Gastroesophageal sphincter (tissue), 4 donors: ENCODE measurements around the gene EMID1. TPM values are rescaled to one million over a fixed set of nuclear protein-coding genes. Genes with fewer than 3 reads are reported as not detected.
"Not testable (repeated sequence)": the region's sequence is repeated elsewhere in the genome, so short reads cannot be mapped to it uniquely, and the experiment has no call there.

ENCODE experiments used
- ATAC-seq: fragments of 150-250 bp; one replicate; pipeline ENCODE4 v1.9.1; 2016; ENCODE audit warnings: mild to moderate bottlenecking, moderate library complexity
- H3K27ac ChIP-seq, 4 donors: fragments of 200-600 bp; sonication (generic) in 3 of 4; 1 replicate in 3 of 4; 2 replicates in 1 of 4; pipeline ENCODE4 v1.5.1; 2016 to 2019
- H3K27me3 ChIP-seq: fragments of 200-600 bp; sonication (generic); one replicate; pipeline ENCODE4 v1.5.1; 2019
- H3K36me3 ChIP-seq, 2 donors: fragments of 200-600 bp; sonication (generic); one replicate each; pipeline ENCODE4 v1.5.1; 2019; ENCODE audit warnings: control low read depth in 1 of 2
- H3K4me1 ChIP-seq, 3 donors: fragments of 200-600 bp; sonication (generic); 1 replicate in 2 of 3; 2 replicates in 1 of 3; pipeline ENCODE4 v1.5.1; 2016 to 2019; ENCODE audit warnings: control low read depth in 2 of 3
- H3K4me3 ChIP-seq, 2 donors: fragments of 200-600 bp; sonication (generic); one replicate each; pipeline ENCODE4 v1.5.1; 2019; ENCODE audit warnings: mild to moderate bottlenecking in 1 of 2, moderate library complexity in 1 of 2
- H3K9me3 ChIP-seq, 3 donors: fragments of 200-600 bp; sonication (generic); one replicate each; pipeline ENCODE4 v1.5.1; 2017 to 2019; ENCODE audit warnings: control low read depth in 2 of 3
- EP300 ChIP-seq: sonication (generic); formaldehyde crosslinking; IDR thresholded peaks from one replicate; pipeline ENCODE4 v1.6.1; 2017; ENCODE audit warnings: antibody characterized with exemption, mild to moderate bottlenecking
- POLR2A ChIP-seq, 2 donors: fragments of 450-650 bp; IDR thresholded peaks; one replicate each; pipeline ENCODE4 v1.6.1; 2017; ENCODE audit warnings: antibody characterized with exemption in 2 of 2, mild to moderate bottlenecking in 2 of 2, moderate library complexity in 1 of 2
- POLR2AphosphoS5 ChIP-seq: sonication (generic); formaldehyde crosslinking; IDR thresholded peaks from one replicate; pipeline ENCODE4 v1.6.1; 2017; ENCODE audit warnings: antibody characterized with exemption
- WGBS, 2 donors: methylation state at CpG; one replicate each; pipeline ENCODE4 v1.1.5; 2018; ENCODE audit warnings: low coverage in 1 of 2; 5-methylcytosine and 5-hydroxymethylcytosine counted together
- total RNA-seq, 4 donors: library from RNA; depleted of rRNA; stranded (reverse); fragments of >200 nt; gene quantifications; one replicate each; pipeline ENCODE4 v1.1.0, GENCODE V29; 2016
- TF ChIP-seq, protein P1 (sequence below), 4 experiments: fragments of 200-600 bp in 2 of 4; fragments of 450-650 bp in 2 of 4; sonication (generic) in 1 of 4; IDR thresholded peaks; one replicate each; pipeline ENCODE4 v1.5.1; 2017 to 2019; ENCODE audit warnings: antibody characterized with exemption in 4 of 4, mild to moderate bottlenecking in 2 of 4, moderate library complexity in 2 of 4

Gene EMID1
- total RNA-seq, 4 donors from 2014 or later, result 0.15 to 1.5 (median 0.69) TPM

DNA sequence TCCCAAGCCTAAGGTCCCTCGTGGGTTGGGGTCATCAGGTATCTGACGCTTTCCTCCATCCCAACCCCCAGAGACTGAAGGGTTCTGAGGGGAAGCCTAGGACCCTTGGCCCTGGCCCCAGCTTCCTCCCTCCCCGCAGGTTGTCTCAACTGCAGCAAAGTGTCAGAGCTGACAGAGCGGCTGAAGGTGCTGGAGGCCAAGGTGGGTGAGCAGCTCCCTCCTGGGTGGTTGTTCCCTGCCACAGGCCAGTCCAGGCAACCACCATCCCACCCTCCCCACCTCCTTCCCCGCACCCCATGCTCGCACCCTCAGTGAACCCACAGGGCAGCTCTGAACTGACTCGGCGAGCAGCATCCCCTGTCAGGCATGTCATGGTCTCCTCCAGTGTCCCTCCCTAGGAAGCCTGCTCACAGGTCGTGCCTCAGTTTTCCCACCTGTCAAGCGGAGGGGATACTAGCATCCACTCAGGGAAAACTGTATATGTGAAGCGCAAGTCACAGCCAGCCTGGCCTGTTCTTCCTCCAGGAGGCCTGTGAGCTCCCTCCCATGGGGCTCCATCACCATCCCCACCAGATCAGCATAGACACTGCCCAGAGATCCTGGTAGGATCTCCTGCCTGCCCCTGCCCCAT, 20.8 kb downstream of the EMID1 start:
- peak overlapping the region in 3 of 4 donors; percentile 41 to 62 (median 58) for H3K27ac ChIP-seq
- no peak for ATAC-seq

DNA sequence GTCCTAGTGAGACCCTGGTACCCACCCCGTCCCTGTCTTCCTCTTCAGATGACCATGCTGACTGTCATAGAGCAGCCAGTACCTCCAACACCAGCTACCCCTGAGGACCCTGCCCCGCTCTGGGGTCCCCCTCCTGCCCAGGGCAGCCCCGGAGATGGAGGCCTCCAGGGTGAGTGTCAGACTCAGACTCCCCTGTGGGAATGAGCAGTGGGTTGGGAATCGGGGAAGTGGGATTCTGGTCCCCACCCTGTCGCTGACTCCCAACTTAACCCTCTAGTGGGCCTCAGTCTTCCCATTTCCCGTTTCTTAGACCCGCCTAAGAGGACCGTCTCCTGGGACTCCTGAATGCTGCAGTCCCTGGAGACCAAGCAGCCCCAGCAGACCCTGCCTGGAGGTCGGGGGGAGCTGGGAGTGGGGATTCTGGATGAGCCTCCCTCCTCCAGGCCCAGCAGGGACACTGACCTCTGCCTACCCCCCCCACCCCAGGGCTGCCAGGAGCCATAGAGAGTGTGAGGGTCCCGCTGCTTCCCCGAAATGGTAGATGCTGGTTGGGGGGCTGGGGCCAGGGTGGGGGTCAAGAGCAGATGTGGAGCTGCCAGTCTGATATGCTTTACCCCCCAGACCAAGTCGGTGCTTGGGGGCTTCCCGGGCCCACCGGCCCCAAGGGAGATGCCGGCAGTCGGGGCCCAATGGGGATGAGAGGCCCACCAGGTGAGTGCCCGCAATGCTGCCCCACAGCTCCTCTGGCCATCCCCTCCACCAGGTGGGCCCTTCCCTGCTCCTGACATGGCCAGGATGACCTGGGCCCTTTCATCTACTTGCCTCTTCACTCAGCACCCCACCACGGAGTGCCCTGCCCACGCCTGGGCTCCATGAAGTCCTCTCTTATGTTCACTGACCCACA, 25.5 kb downstream of the EMID1 start:
- Histone ChIP-seq H3K4me1 (peaks cover 0 to 4% (median 2%) of the 10 kb centered on the region in 3 donors), H3K36me3 (no peaks in the 10 kb centered on the region), H3K4me3 (no peak overlapping the region), H3K9me3 (peaks cover 0 to 5% (median 0%) of the 10 kb centered on the region in 3 donors), H3K27me3 (no peaks in the 10 kb centered on the region), H3K27ac (no peak overlapping the region)
- WGBS, 2 donors, result 73 to 100% methylated on average over 1 to 3 of the region's 19 CpGs
- ATAC-seq, result no peak
- TF ChIP-seq EP300 (no peak), POLR2A (IDR thresholded peaks at IDR 0.05) (no peak), POLR2AphosphoS5 (no peak)
- TF ChIP-seq, protein P1, sequence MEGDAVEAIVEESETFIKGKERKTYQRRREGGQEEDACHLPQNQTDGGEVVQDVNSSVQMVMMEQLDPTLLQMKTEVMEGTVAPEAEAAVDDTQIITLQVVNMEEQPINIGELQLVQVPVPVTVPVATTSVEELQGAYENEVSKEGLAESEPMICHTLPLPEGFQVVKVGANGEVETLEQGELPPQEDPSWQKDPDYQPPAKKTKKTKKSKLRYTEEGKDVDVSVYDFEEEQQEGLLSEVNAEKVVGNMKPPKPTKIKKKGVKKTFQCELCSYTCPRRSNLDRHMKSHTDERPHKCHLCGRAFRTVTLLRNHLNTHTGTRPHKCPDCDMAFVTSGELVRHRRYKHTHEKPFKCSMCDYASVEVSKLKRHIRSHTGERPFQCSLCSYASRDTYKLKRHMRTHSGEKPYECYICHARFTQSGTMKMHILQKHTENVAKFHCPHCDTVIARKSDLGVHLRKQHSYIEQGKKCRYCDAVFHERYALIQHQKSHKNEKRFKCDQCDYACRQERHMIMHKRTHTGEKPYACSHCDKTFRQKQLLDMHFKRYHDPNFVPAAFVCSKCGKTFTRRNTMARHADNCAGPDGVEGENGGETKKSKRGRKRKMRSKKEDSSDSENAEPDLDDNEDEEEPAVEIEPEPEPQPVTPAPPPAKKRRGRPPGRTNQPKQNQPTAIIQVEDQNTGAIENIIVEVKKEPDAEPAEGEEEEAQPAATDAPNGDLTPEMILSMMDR (IDR thresholded peaks at IDR 0.05), result no peak

More for the DNA sequence above, 20.8 kb downstream of the EMID1 start:
- 100% methylated on average over 1 of the region's 11 CpGs for WGBS, 2 donors
- Histone ChIP-seq H3K4me3 (no peak overlapping the region), H3K9me3 (no peaks in the 10 kb centered on the region), H3K27me3 (no peaks in the 10 kb centered on the region), H3K36me3 (no peaks in the 10 kb centered on the region), H3K4me1 (peaks cover 0 to 33% (median 19%) of the 10 kb centered on the region in 3 donors)
- no peak for TF ChIP-seq POLR2A (IDR thresholded peaks at IDR 0.05)
- TF ChIP-seq POLR2AphosphoS5, result no peak
- TF ChIP-seq EP300, result no peak
- TF ChIP-seq, protein P1 (IDR thresholded peaks at IDR 0.05), result no peak

DNA sequence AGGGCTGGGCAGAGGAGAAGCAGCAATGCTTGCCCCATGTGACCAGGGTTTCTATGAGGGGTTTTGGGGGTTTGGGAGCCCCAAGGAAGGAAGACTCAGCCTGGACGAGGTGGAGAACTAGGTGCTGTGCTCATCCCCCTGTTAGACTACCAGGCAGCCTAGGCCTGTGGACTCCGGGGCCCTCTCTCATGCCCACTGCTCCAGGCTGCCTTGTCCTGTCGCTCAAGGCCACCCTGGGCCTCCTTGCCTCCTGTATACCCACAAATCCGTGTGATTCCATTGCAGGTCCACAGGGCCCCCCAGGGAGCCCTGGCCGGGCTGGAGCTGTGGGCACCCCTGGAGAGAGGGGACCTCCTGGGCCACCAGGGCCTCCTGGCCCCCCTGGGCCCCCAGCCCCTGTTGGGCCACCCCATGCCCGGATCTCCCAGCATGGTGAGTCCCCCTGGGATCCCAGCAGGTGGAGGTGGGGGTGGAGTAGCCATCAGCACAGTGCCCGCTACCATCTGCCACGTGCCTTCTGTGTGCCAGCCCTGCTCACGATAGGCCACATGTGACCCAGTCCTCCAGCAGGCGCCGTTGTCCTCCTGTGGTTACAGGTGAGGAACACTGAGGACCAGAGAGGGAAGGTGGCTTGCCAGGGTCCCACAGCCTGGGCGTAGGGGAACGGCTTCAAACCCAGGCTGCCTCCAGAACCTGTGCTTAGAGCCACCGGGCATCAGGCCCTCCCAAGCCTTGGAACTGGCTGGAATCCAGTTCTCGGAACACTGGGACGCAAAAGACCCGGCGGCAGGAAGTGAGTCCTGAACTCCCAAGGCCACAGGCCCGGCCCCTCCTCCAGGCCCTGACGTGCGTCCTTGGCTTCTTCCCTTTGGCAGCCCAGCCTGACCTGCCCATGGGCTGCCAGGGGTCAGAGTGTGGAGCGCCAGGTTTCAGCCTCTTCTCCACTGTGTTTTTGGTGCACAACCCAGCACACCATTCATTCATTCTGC, 26.6 kb downstream of the EMID1 start:
- H3K4me3 ChIP-seq, result no peak overlapping the region
- H3K4me1 ChIP-seq, result no peaks in the 10 kb centered on the region
- H3K27ac ChIP-seq, result no peak overlapping the region
- ATAC-seq, result peak; percentile 80
- 57% methylated on average over 5 of the region's 22 CpGs; no CpG with 5 or more reads in 1 of the 2 donors for WGBS, 2 donors
- no peaks in the 10 kb centered on the region for H3K27me3 ChIP-seq
- TF ChIP-seq, protein P1 (IDR thresholded peaks at IDR 0.05), result no peak
- no peak for TF ChIP-seq POLR2AphosphoS5
- no peak for TF ChIP-seq EP300
- TF ChIP-seq POLR2A (IDR thresholded peaks at IDR 0.05), result no peak
- H3K36me3 ChIP-seq, result no peaks in the 10 kb centered on the region
- peaks cover 0 to 5% (median 0%) of the 10 kb centered on the region in 3 donors for H3K9me3 ChIP-seq

DNA sequence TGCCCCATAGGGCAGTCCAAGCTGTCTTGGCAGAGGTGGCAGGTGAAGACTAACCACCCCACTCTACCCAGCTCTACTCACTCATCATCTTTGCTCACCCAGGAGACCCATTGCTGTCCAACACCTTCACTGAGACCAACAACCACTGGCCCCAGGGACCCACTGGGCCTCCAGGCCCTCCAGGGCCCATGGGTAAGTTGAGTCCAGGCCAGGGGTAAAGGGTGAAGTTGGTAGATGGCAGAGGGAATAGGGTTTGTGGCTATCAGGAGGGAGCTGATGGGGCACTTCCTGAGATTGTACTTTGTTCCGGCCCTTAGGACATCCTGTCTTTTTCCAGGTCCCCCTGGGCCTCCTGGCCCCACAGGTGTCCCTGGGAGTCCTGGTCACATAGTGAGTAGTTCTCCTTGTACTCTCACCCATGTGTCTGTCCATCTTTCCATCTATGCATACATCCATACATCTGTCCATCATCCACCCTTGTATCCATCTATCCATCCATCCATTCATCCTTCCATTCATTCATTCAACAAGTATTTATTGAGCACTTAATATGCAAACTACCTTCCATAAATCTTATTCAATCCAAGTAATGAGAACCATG, 27.7 kb downstream of the EMID1 start:
- no peak for ATAC-seq
- WGBS, 2 donors, result 85% methylated on average over 1 of the region's 1 CpG; no CpG with 5 or more reads in 1 of the 2 donors
- H3K9me3 ChIP-seq, result peaks cover 0 to 5% (median 0%) of the 10 kb centered on the region in 3 donors
- no peak for TF ChIP-seq POLR2AphosphoS5
- no peak for TF ChIP-seq EP300
- TF ChIP-seq, protein P1 (IDR thresholded peaks at IDR 0.05), result no peak
- no peak overlapping the region for H3K27ac ChIP-seq
- no peaks in the 10 kb centered on the region for H3K27me3 ChIP-seq
- no peaks in the 10 kb centered on the region for H3K4me1 ChIP-seq
- H3K4me3 ChIP-seq, result no peak overlapping the region
- H3K36me3 ChIP-seq, result no peaks in the 10 kb centered on the region

DNA sequence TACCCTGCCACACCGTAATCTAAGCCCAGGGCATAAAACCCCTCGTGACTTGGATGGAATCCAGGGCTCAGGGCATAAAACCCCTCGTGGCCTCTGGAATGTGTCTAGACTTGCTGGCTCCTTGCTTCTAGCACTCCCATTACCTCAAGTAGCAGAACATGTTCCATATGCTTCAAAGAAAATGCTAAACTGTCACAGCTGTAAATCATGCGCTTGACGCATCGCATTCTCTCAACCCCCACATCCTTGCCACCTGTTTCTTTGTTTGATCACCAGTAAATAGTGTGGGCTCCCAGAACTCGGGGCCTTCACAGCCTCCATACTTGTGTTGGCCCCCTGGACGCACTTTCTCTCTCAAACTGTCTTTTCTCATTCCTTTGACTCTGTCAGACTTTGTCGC, 34.8 kb downstream of the EMID1 start:
- not testable (repeated sequence) for H3K27me3 ChIP-seq, H3K4me1 ChIP-seq, H3K36me3 ChIP-seq, H3K4me3 ChIP-seq, ATAC-seq, H3K27ac ChIP-seq
- peaks cover 0 to 20% (median 0%) of the 10 kb centered on the region in 3 donors for H3K9me3 ChIP-seq
- 79 to 81% methylated on average over 8 to 9 of the region's 9 CpGs for WGBS, 2 donors
